ENCODE measurements around the gene APELA. TPM values are rescaled to one million over a fixed set of nuclear protein-coding genes. Genes with fewer than 3 reads are reported as not detected.

APELA gene
- total RNA-seq, 1 donor from 2014 or later, result not detected

DNA sequence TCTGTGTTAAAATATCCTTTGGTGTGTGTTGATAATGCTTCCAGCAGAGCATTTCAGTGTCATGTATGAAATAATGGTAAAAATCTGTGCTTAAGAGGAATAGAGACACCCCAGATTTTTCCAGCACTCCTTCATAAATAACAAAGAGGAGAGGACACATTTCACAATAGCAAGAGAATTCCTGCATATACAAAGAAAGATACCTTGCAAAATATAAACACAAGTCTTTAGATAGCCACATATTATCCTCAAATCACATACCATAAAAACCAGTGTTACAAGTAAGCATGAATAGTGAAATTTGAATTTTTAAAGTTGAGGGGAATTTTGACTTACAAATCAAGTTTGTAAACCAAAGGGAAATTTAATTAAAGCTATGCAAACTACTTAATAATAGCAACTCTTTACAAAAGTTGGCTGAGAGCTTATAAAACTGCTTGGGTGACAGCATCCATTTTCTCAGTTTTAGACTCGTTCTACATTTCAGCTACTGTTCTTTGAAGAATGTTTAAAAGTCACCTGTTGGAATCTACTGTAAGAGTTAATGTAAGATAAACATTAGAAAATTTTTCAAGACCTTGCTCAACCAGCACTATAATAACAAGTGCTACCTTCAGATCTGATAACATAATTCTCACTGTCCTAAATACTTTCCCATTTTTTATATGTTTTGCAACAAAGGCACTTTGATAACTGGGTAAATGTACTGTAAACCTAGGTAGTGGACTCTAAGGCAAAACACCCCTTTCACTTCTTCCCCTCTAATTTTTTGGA is 3.7 kb downstream of the APELA start:
- ATAC-seq, result peak; percentile 23
- TF ChIP-seq CTCF (IDR thresholded peaks at IDR 0.05), result no peak
- DNase-seq, result no peak
- Histone ChIP-seq H3K4me3 (no peak overlapping the region), H3K9me3 (no peaks in the 10 kb centered on the region), H3K4me1 (no peaks in the 10 kb centered on the region), H3K27me3 (no peaks in the 10 kb centered on the region), H3K36me3 (no peaks in the 10 kb centered on the region), H3K27ac (no peak overlapping the region)
- intact Hi-C loops (cut with DNase I), result no loop called here

- intact Hi-C loops (cut with DNase I), result no loop called here
Observed at GRCh38 chr4:164888096-164888715, 11.2 kb downstream of the APELA start.

DNA sequence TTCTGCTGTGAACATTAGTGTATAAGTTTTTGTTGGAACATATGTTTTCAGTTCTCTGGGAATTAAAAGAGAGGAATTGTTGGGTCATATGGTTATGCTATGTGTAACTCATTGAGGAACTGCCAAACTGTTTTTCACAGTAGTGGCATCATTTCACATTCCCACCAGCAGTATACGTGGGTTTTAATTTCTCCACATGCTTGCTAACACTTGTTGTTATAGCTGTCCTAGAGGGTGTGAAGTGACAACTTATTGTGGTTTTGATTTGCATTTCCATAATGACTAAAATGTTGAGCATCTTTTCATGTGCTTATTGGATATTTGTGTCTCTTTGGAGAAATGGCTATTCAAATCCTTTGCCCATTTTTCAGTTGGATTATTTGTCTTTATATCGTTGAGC is 13.7 kb downstream of the APELA start:
- H3K27ac ChIP-seq, result no peak overlapping the region
- H3K4me3 ChIP-seq, result no peak overlapping the region
- H3K27me3 ChIP-seq, result no peaks in the 10 kb centered on the region
- no peaks in the 10 kb centered on the region for H3K36me3 ChIP-seq
- H3K4me1 ChIP-seq, result no peaks in the 10 kb centered on the region
- TF ChIP-seq CTCF (IDR thresholded peaks at IDR 0.05), result no peak
- intact Hi-C loops (cut with DNase I), result no loop called here
- DNase-seq, result no peak
- ATAC-seq, result no peak
- no peaks in the 10 kb centered on the region for H3K9me3 ChIP-seq

More at GRCh38 chr4:164888096-164888715, 11.2 kb downstream of the APELA start:
- no peaks in the 10 kb centered on the region for H3K27me3 ChIP-seq
- no peak overlapping the region for H3K27ac ChIP-seq
- H3K4me1 ChIP-seq, result no peaks in the 10 kb centered on the region
- TF ChIP-seq CTCF (IDR thresholded peaks at IDR 0.05), result no peak
- no peaks in the 10 kb centered on the region for H3K9me3 ChIP-seq
- DNase-seq (no peak), ATAC-seq (no peak)
- no peak overlapping the region for H3K4me3 ChIP-seq
- no peaks in the 10 kb centered on the region for H3K36me3 ChIP-seq

GRCh38 chr4:164892018-164892417 is 15.0 kb downstream of the APELA start:
- no peak for ATAC-seq

DNA sequence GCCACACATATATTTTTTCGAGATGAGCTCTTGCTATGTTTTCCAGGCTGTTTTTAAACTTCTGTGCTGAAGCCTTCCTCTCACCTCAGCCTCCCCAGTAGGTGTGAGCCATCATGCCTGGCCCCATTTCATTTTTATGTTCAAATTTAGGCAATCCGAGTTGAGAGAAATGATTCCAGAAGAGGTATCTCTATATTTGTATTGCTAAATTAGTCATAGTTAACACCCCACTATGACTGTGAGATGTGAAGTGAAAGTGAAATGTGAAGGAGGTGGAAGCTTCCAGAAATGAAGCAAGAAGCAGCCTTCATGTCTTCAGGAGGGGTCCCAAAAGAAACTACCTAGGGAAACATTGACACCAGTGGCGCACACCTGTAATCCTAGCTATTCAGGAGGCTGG is 17.7 kb downstream of the APELA start:
- Histone ChIP-seq H3K27me3 (no peaks in the 10 kb centered on the region), H3K9me3 (no peaks in the 10 kb centered on the region), H3K27ac (no peak overlapping the region), H3K4me1 (no peaks in the 10 kb centered on the region), H3K36me3 (no peaks in the 10 kb centered on the region), H3K4me3 (no peak overlapping the region)
- no peak for TF ChIP-seq CTCF (IDR thresholded peaks at IDR 0.05)
- intact Hi-C loops (cut with DNase I), result no loop called here
- DNase-seq, result no peak
- no peak for ATAC-seq

More at GRCh38 chr4:164892018-164892417, 15.0 kb downstream of the APELA start:
- Histone ChIP-seq H3K27me3 (no peaks in the 10 kb centered on the region), H3K4me3 (no peak overlapping the region), H3K4me1 (no peaks in the 10 kb centered on the region), H3K9me3 (no peaks in the 10 kb centered on the region), H3K27ac (no peak overlapping the region), H3K36me3 (no peaks in the 10 kb centered on the region)
- no peak for DNase-seq
- no peak for TF ChIP-seq CTCF (IDR thresholded peaks at IDR 0.05)
- intact Hi-C loops (cut with DNase I), result no loop called here
